Activated T-cell treated with anti-CD3 and anti-CD28 coated beads for 24 hours (primary cell): ENCODE data around the gene FTO.

ENCODE experiments used
- DNase-seq: peaks from one replicate; pipeline ENCODE4 v3.0.0-alpha.2; 2020; ENCODE audit warnings: low read depth

FTO gene

GRCh38 chr16:54185045-54185444 is 481.1 kb downstream of the FTO start:
- no peak for DNase-seq

- no peak for DNase-seq
Measured at GRCh38 chr16:54191163-54191562, 487.2 kb downstream of the FTO start.

- DNase-seq, result no peak
Measured at GRCh38 chr16:54191592-54191991, 487.6 kb downstream of the FTO start.

- DNase-seq, result no peak
Measured at GRCh38 chr16:54193013-54193664, 489.2 kb downstream of the FTO start.

- no peak for DNase-seq
Measured at GRCh38 chr16:54193665-54194333, 489.8 kb downstream of the FTO start.

GRCh38 chr16:54194334-54194743 is 490.4 kb downstream of the FTO start:
- DNase-seq, result no peak

GRCh38 chr16:54197758-54198157 is 493.8 kb downstream of the FTO start:
- no peak for DNase-seq

GRCh38 chr16:54199487-54200160 is 495.7 kb downstream of the FTO start:
- DNase-seq, result no peak

GRCh38 chr16:54200161-54200534 is 496.2 kb downstream of the FTO start:
- no peak for DNase-seq

- DNase-seq, result no peak
Measured at GRCh38 chr16:54200720-54201119, 496.8 kb downstream of the FTO start.

- no peak for DNase-seq
Measured at GRCh38 chr16:54201200-54201599, 497.2 kb downstream of the FTO start.
